HEK293 (cell line): Measurements from ENCODE around the gene AQP9.

Experiments
- CTCF ChIA-PET: fragments of 350-600 bp; formaldehyde crosslinking; extraction: SDS; loops from one replicate; lab custom pipeline; 2021; ENCODE audit warnings: antibody characterized with exemption; lab: Yijun Ruan, JAX
- POLR2A ChIA-PET: fragments of 300-600 bp; formaldehyde crosslinking; extraction: SDS; loops from one replicate; lab custom pipeline; 2020; ENCODE audit warnings: antibody characterized with exemption, inconsistent platforms; lab: Yijun Ruan, JAX
- H3K27ac ChIP-seq: fragments of 200-500 bp; sonication (Bioruptor generic); 2 replicates; pipeline ENCODE4 v1.5.1; 2014; ENCODE audit warnings: low read depth, low read length, control low read depth, inconsistent platforms; ENCODE audit errors: extremely low read depth
- H3K36me3 ChIP-seq, 2 experiments: fragments of 200-500 bp in 1 of 2; sonication (Bioruptor generic) in 1 of 2; 1 replicate in 1 of 2; 2 replicates in 1 of 2; pipeline ENCODE4 v1.5.1; 2014 to 2017; ENCODE audit warnings: inconsistent platforms in 2 of 2, low read length in 2 of 2; ENCODE audit not compliant: control insufficient read depth in 2 of 2, insufficient read depth in 1 of 2
- H3K4me1 ChIP-seq: fragments of 200-500 bp; sonication (Bioruptor generic); 2 replicates; pipeline ENCODE4 v1.5.1; 2014; ENCODE audit warnings: mild to moderate bottlenecking, low read length, inconsistent platforms; ENCODE audit not compliant: control insufficient read depth, insufficient read depth
- H3K4me3 ChIP-seq: 2 replicates; pipeline ENCODE4 v1.5.1; 2011; ENCODE audit warnings: low read depth, mild to moderate bottlenecking, control low read depth, low read length, moderate library complexity
- H3K9me3 ChIP-seq: fragments of 200-500 bp; sonication (Bioruptor generic); 2 replicates; pipeline ENCODE4 v1.5.1; 2014; ENCODE audit warnings: low read depth, low read length, inconsistent platforms; ENCODE audit not compliant: control insufficient read depth, insufficient read depth
- GLIS1 ChIP-seq: fragments of 450-650 bp; formaldehyde crosslinking; IDR thresholded peaks from 2 replicates; pipeline ENCODE4 v1.5.1; 2016; ENCODE audit warnings: missing biosample characterization, missing genetic modification characterization
- KLF16 ChIP-seq: fragments of 450-650 bp; formaldehyde crosslinking; IDR thresholded peaks from 2 replicates; pipeline ENCODE4 v1.5.1; 2017; ENCODE audit warnings: missing biosample characterization, missing genetic modification characterization
- MEIS1 ChIP-seq: sonication (generic); formaldehyde crosslinking; IDR thresholded peaks from 2 replicates; pipeline ENCODE4 v1.8.1; 2022; ENCODE audit warnings: missing genetic modification reagents, mild to moderate bottlenecking, borderline replicate concordance
- MYNN ChIP-seq: fragments of 450-650 bp; formaldehyde crosslinking; IDR thresholded peaks from 2 replicates; pipeline ENCODE4 v1.5.1; 2016; ENCODE audit warnings: missing biosample characterization, missing genetic modification characterization, borderline replicate concordance
- SCRT1 ChIP-seq: fragments of 450-650 bp; formaldehyde crosslinking; IDR thresholded peaks from 2 replicates; pipeline ENCODE4 v1.5.1; 2016; ENCODE audit warnings: missing biosample characterization, missing genetic modification characterization, borderline replicate concordance
- SP7 ChIP-seq: fragments of 450-650 bp; formaldehyde crosslinking; IDR thresholded peaks from 2 replicates; pipeline ENCODE4 v1.5.1; 2016; ENCODE audit warnings: missing biosample characterization, missing genetic modification characterization
- ZFP3 ChIP-seq: fragments of 450-650 bp; formaldehyde crosslinking; IDR thresholded peaks from 2 replicates; pipeline ENCODE4 v1.5.1; 2016; ENCODE audit warnings: low read depth, missing biosample characterization, missing genetic modification characterization
- ZFP37 ChIP-seq: fragments of 450-650 bp; formaldehyde crosslinking; IDR thresholded peaks from 2 replicates; pipeline ENCODE4 v1.5.1; 2016; ENCODE audit warnings: missing biosample characterization, missing genetic modification characterization
- ZIC2 ChIP-seq: fragments of 450-650 bp; formaldehyde crosslinking; IDR thresholded peaks from 2 replicates; pipeline ENCODE4 v1.5.1; 2016; ENCODE audit warnings: missing biosample characterization, missing genetic modification characterization
- ZNF175 ChIP-seq: fragments of 450-650 bp; formaldehyde crosslinking; IDR thresholded peaks from 2 replicates; pipeline ENCODE4 v1.5.1; 2016; ENCODE audit warnings: missing biosample characterization, missing genetic modification characterization
- ZNF184 ChIP-seq: fragments of 450-650 bp; IDR thresholded peaks from 2 replicates; pipeline ENCODE4 v1.5.1; 2018; ENCODE audit warnings: missing biosample characterization, mild to moderate bottlenecking, missing genetic modification characterization
- ZNF391 ChIP-seq: fragments of 450-650 bp; formaldehyde crosslinking; IDR thresholded peaks from 2 replicates; pipeline ENCODE4 v1.5.1; 2016; ENCODE audit warnings: low read depth, missing biosample characterization, missing genetic modification characterization, borderline replicate concordance
- ZNF416 ChIP-seq: fragments of 450-650 bp; formaldehyde crosslinking; IDR thresholded peaks from 2 replicates; pipeline ENCODE4 v1.5.1; 2016; ENCODE audit warnings: missing biosample characterization, missing genetic modification characterization
- ZNF510 ChIP-seq: fragments of 450-650 bp; formaldehyde crosslinking; IDR thresholded peaks from 2 replicates; pipeline ENCODE4 v1.5.1; 2018; ENCODE audit warnings: mild to moderate bottlenecking, missing genetic modification characterization, missing biosample characterization; ENCODE audit not compliant: insufficient replicate concordance
- ZNF514 ChIP-seq: fragments of 450-650 bp; formaldehyde crosslinking; IDR thresholded peaks from 2 replicates; pipeline ENCODE4 v1.5.1; 2016; ENCODE audit warnings: missing biosample characterization, missing genetic modification characterization
- ZNF544 ChIP-seq: fragments of 450-650 bp; formaldehyde crosslinking; IDR thresholded peaks from 2 replicates; pipeline ENCODE4 v1.5.0; 2017; ENCODE audit warnings: missing biosample characterization, missing genetic modification characterization
- ZNF624 ChIP-seq: fragments of 450-650 bp; formaldehyde crosslinking; IDR thresholded peaks from 2 replicates; pipeline ENCODE4 v1.5.1; 2017; ENCODE audit warnings: missing biosample characterization, missing genetic modification characterization
- ZNF654 ChIP-seq: fragments of 450-650 bp; formaldehyde crosslinking; IDR thresholded peaks from 2 replicates; pipeline ENCODE4 v1.5.1; 2016; ENCODE audit warnings: low read depth, missing biosample characterization, missing genetic modification characterization
- ZNF677 ChIP-seq: fragments of 450-650 bp; IDR thresholded peaks from 2 replicates; pipeline ENCODE4 v1.5.0; 2018; ENCODE audit warnings: missing biosample characterization, mild to moderate bottlenecking, missing genetic modification characterization, moderate library complexity
- ZNF843 ChIP-seq: fragments of 450-650 bp; formaldehyde crosslinking; IDR thresholded peaks from 2 replicates; pipeline ENCODE4 v1.5.1; 2016; ENCODE audit warnings: missing biosample characterization, missing genetic modification characterization
- ZXDB ChIP-seq: fragments of 450-650 bp; formaldehyde crosslinking; IDR thresholded peaks from 2 replicates; pipeline ENCODE4 v1.5.1; 2016; ENCODE audit warnings: missing biosample characterization, missing genetic modification characterization
- TF ChIP-seq, protein P1 (sequence below): fragments of 450-650 bp; formaldehyde crosslinking; IDR thresholded peaks from 2 replicates; pipeline ENCODE4 v1.5.1; 2016; ENCODE audit warnings: missing biosample characterization, missing genetic modification characterization
- TF ChIP-seq, protein P2 (sequence below): fragments of 450-650 bp; formaldehyde crosslinking; IDR thresholded peaks from 2 replicates; pipeline ENCODE4 v1.5.1; 2016; ENCODE audit warnings: missing biosample characterization, missing genetic modification characterization
- TF ChIP-seq, protein P3 (sequence below): fragments of 450-650 bp; formaldehyde crosslinking; IDR thresholded peaks from 2 replicates; pipeline ENCODE4 v1.5.1; 2016; ENCODE audit warnings: missing biosample characterization, missing genetic modification characterization
- TF ChIP-seq, protein P4 (sequence below): fragments of 450-650 bp; formaldehyde crosslinking; IDR thresholded peaks from 2 replicates; pipeline ENCODE4 v1.5.1; 2016; ENCODE audit warnings: missing biosample characterization, missing genetic modification characterization

Gene AQP9

DNA sequence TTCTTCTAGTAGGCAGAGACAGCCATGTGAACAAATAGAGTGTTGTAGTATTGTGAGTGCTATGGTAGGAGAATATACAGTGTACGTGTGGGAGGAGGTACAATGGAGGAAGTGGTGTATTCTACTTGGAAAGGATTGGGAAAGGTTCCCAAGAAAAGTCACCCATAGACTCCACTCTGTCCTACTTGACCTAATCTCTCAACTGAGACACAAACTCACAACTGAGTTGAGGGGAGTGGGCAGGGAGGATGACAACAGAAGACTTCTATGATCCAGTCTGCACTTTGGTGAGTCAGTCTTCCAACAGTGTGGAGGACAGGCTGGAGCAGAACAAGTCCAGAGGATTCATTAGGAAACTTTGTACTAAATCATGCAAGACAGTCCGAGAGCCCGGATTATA is 28.8 kb upstream of the AQP9 start:
- ChIA-PET CTCF (no interaction called here), POLR2A (no interaction called here)
- H3K4me1 ChIP-seq = no peaks in the 10 kb centered on the region
- H3K9me3 ChIP-seq = no peaks in the 10 kb centered on the region
- H3K27ac ChIP-seq = no peak overlapping the region
- no peak overlapping the region for H3K4me3 ChIP-seq
- H3K36me3 ChIP-seq = no peaks in the 10 kb centered on the region
- TF ChIP-seq ZNF510 (tag by site-specific recombination) (no peak), ZNF544 (no peak), ZFP3 (no peak), ZNF677 (tag by site-specific recombination) (no peak), ZNF514 (tag by site-specific recombination) (no peak), MYNN (tag by site-specific recombination) (no peak), SCRT1 (tag by site-specific recombination) (no peak), KLF16 (tag by site-specific recombination) (no peak), ZXDB (no peak), ZFP37 (no peak), ZIC2 (tag by site-specific recombination) (no peak)
- TF ChIP-seq, protein P1, sequence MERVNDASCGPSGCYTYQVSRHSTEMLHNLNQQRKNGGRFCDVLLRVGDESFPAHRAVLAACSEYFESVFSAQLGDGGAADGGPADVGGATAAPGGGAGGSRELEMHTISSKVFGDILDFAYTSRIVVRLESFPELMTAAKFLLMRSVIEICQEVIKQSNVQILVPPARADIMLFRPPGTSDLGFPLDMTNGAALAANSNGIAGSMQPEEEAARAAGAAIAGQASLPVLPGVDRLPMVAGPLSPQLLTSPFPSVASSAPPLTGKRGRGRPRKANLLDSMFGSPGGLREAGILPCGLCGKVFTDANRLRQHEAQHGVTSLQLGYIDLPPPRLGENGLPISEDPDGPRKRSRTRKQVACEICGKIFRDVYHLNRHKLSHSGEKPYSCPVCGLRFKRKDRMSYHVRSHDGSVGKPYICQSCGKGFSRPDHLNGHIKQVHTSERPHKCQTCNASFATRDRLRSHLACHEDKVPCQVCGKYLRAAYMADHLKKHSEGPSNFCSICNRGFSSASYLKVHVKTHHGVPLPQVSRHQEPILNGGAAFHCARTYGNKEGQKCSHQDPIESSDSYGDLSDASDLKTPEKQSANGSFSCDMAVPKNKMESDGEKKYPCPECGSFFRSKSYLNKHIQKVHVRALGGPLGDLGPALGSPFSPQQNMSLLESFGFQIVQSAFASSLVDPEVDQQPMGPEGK (tag by site-specific recombination) = no peak
- TF ChIP-seq, protein P2, sequence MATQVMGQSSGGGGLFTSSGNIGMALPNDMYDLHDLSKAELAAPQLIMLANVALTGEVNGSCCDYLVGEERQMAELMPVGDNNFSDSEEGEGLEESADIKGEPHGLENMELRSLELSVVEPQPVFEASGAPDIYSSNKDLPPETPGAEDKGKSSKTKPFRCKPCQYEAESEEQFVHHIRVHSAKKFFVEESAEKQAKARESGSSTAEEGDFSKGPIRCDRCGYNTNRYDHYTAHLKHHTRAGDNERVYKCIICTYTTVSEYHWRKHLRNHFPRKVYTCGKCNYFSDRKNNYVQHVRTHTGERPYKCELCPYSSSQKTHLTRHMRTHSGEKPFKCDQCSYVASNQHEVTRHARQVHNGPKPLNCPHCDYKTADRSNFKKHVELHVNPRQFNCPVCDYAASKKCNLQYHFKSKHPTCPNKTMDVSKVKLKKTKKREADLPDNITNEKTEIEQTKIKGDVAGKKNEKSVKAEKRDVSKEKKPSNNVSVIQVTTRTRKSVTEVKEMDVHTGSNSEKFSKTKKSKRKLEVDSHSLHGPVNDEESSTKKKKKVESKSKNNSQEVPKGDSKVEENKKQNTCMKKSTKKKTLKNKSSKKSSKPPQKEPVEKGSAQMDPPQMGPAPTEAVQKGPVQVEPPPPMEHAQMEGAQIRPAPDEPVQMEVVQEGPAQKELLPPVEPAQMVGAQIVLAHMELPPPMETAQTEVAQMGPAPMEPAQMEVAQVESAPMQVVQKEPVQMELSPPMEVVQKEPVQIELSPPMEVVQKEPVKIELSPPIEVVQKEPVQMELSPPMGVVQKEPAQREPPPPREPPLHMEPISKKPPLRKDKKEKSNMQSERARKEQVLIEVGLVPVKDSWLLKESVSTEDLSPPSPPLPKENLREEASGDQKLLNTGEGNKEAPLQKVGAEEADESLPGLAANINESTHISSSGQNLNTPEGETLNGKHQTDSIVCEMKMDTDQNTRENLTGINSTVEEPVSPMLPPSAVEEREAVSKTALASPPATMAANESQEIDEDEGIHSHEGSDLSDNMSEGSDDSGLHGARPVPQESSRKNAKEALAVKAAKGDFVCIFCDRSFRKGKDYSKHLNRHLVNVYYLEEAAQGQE (tag by site-specific recombination) = no peak

DNA sequence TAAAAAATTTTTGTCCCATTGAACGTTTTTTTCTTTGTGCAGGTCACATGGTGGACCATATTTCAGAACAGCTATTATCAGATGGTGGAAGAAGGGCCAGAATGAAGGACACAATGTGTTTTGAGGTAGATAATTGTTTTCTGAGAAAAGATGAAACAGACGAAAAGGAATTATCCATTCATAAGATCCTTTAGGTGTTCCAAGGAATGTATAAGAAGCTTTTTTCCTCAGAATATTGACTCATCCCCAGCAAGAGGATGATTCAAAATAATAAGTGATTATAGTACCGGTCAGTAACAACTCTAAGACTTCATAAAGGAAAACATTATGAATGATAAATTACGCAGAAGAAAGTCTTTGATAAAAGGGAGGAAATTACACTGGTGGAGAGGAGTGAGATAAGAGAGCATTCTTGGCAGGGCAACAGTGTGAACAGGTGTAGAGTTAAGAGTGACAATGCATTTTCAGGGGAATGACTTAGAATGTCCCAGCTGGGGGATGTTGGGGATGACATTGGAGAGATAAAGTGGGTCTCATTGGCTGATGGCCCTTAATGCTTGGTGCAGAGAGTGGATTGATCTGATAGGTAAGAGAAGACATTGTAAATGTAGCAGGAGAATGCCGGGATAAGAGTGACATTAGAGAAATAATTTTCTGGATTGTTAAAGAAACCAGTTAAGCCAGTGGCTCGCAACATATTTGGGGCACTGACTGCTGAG is 27.0 kb upstream of the AQP9 start:
- ChIA-PET POLR2A (no interaction called here), CTCF (no interaction called here)
- no peaks in the 10 kb centered on the region for H3K36me3 ChIP-seq
- no peaks in the 10 kb centered on the region for H3K4me1 ChIP-seq
- H3K9me3 ChIP-seq = no peaks in the 10 kb centered on the region
- H3K27ac ChIP-seq = no peak overlapping the region
- H3K4me3 ChIP-seq = no peak overlapping the region
- TF ChIP-seq SP7 (no peak), ZNF184 (tag by site-specific recombination) (no peak), ZNF416 (tag by site-specific recombination) (no peak), MEIS1 (CRISPR knock-in tag) (no peak), ZNF654 (tag by site-specific recombination) (no peak), ZNF843 (tag by site-specific recombination) (no peak), GLIS1 (no peak), ZNF175 (tag by site-specific recombination) (no peak), ZNF391 (no peak), ZNF624 (tag by site-specific recombination) (no peak)
- TF ChIP-seq, protein P3, sequence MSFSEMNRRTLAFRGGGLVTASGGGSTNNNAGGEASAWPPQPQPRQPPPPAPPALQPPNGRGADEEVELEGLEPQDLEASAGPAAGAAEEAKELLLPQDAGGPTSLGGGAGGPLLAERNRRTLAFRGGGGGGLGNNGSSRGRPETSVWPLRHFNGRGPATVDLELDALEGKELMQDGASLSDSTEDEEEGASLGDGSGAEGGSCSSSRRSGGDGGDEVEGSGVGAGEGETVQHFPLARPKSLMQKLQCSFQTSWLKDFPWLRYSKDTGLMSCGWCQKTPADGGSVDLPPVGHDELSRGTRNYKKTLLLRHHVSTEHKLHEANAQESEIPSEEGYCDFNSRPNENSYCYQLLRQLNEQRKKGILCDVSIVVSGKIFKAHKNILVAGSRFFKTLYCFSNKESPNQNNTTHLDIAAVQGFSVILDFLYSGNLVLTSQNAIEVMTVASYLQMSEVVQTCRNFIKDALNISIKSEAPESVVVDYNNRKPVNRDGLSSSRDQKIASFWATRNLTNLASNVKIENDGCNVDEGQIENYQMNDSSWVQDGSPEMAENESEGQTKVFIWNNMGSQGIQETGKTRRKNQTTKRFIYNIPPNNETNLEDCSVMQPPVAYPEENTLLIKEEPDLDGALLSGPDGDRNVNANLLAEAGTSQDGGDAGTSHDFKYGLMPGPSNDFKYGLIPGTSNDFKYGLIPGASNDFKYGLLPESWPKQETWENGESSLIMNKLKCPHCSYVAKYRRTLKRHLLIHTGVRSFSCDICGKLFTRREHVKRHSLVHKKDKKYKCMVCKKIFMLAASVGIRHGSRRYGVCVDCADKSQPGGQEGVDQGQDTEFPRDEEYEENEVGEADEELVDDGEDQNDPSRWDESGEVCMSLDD (tag by site-specific recombination) = no peak
- TF ChIP-seq, protein P4, sequence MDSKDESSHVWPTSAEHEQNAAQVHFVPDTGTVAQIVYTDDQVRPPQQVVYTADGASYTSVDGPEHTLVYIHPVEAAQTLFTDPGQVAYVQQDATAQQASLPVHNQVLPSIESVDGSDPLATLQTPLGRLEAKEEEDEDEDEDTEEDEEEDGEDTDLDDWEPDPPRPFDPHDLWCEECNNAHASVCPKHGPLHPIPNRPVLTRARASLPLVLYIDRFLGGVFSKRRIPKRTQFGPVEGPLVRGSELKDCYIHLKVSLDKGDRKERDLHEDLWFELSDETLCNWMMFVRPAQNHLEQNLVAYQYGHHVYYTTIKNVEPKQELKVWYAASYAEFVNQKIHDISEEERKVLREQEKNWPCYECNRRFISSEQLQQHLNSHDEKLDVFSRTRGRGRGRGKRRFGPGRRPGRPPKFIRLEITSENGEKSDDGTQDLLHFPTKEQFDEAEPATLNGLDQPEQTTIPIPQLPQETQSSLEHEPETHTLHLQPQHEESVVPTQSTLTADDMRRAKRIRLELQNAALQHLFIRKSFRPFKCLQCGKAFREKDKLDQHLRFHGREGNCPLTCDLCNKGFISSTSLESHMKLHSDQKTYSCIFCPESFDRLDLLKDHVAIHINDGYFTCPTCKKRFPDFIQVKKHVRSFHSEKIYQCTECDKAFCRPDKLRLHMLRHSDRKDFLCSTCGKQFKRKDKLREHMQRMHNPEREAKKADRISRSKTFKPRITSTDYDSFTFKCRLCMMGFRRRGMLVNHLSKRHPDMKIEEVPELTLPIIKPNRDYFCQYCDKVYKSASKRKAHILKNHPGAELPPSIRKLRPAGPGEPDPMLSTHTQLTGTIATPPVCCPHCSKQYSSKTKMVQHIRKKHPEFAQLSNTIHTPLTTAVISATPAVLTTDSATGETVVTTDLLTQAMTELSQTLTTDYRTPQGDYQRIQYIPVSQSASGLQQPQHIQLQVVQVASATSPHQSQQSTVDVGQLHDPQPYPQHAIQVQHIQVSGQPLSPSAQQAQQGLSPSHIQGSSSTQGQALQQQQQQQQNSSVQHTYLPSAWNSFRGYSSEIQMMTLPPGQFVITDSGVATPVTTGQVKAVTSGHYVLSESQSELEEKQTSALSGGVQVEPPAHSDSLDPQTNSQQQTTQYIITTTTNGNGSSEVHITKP (tag by site-specific recombination) = no peak
